ENCODE results near the gene XAB2. TPM values are rescaled to one million over a fixed set of nuclear protein-coding genes. Genes with fewer than 3 reads are reported as not detected.

Gene XAB2
- total RNA-seq, 1 experiment from 2014 or later = 36.9 TPM

DNA sequence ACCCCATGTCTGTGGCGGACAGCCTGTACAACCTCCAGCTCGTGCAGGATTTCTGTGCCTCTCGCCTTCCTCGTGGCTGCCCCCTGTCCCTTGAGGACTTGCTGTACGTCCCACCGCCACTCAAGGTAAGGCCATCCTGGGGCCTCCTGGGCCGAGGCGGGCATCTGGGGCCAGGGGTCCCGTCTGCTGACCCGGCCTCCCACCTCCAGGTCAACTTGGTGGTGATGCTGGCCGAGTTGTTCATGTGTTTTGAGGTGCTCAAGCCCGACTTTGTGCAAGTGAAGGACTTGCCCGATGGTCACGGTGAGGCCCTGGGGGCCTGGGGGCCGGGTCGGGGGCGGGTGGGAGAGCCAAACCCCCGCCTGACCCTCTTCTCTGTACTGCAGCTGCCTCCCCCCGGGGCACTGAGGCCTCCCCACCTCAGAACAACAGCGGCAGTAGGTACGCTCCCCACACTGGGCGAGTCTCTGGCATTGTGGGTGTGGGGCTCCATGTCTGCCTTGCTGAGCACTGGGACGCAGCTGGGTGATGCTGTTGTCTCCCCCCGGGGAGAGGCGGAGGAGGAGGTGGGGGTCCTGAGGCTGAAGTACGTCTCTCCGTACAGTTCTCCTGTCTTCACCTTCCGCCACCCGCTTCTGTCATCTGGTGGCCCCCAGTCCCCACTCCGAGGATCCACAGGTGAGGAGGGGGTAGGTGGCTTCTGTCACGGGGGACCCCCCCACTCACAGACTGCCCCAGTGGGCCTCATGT, 18.7 kb downstream of the XAB2 start:
- H3K4me1 ChIP-seq (ENCODE audit: control insufficient read depth, insufficient read depth, low read length) = no peaks in the 10 kb centered on the region
- CTCF ChIA-PET = no interaction called here
- BruUV-seq (replicated peaks) = no TSS peak
- TF ChIP-seq, protein P1, sequence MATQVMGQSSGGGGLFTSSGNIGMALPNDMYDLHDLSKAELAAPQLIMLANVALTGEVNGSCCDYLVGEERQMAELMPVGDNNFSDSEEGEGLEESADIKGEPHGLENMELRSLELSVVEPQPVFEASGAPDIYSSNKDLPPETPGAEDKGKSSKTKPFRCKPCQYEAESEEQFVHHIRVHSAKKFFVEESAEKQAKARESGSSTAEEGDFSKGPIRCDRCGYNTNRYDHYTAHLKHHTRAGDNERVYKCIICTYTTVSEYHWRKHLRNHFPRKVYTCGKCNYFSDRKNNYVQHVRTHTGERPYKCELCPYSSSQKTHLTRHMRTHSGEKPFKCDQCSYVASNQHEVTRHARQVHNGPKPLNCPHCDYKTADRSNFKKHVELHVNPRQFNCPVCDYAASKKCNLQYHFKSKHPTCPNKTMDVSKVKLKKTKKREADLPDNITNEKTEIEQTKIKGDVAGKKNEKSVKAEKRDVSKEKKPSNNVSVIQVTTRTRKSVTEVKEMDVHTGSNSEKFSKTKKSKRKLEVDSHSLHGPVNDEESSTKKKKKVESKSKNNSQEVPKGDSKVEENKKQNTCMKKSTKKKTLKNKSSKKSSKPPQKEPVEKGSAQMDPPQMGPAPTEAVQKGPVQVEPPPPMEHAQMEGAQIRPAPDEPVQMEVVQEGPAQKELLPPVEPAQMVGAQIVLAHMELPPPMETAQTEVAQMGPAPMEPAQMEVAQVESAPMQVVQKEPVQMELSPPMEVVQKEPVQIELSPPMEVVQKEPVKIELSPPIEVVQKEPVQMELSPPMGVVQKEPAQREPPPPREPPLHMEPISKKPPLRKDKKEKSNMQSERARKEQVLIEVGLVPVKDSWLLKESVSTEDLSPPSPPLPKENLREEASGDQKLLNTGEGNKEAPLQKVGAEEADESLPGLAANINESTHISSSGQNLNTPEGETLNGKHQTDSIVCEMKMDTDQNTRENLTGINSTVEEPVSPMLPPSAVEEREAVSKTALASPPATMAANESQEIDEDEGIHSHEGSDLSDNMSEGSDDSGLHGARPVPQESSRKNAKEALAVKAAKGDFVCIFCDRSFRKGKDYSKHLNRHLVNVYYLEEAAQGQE (IDR thresholded peaks at IDR 0.05; ENCODE audit: insufficient read depth in 1 of 2, low read depth in 2 of 2, low read length in 1 of 2) = no peak
- no peak for TF ChIP-seq TCF7L2 (IDR thresholded peaks at IDR 0.05; ENCODE audit: low read depth, low read length)
- no peak for TF ChIP-seq CTCF (IDR thresholded peaks at IDR 0.05)
- intact Hi-C loops (cut with micrococcal nuclease; ENCODE audit: unreplicated experiment) (no loop called here), in situ Hi-C loops (cut with HindIII; ENCODE audit: low pct_unique_long_range_greater_than_20kb, low sequenced_read_pairs) (no loop called here)
- POLR2A ChIA-PET = no interaction called here
- H3K9me3 ChIP-seq (ENCODE audit: control insufficient read depth, insufficient read depth, low read depth, low read length) = no peaks in the 10 kb centered on the region
- H3K27ac ChIP-seq (ENCODE audit: low read length) = no peak overlapping the region
- ATAC-seq (no peak), DNase-seq (ENCODE audit: low read depth, low spot score) (no peak)
- no peaks in the 10 kb centered on the region for H3K36me3 ChIP-seq (ENCODE audit: control insufficient read depth, insufficient read depth, low read length)
- no peaks in the 10 kb centered on the region for H3K27me3 ChIP-seq (ENCODE audit: control insufficient read depth, insufficient read depth, low read length)
- no peak overlapping the region for H3K4me3 ChIP-seq (ENCODE audit: low read depth in 2 of 2, low read length in 2 of 2)

DNA sequence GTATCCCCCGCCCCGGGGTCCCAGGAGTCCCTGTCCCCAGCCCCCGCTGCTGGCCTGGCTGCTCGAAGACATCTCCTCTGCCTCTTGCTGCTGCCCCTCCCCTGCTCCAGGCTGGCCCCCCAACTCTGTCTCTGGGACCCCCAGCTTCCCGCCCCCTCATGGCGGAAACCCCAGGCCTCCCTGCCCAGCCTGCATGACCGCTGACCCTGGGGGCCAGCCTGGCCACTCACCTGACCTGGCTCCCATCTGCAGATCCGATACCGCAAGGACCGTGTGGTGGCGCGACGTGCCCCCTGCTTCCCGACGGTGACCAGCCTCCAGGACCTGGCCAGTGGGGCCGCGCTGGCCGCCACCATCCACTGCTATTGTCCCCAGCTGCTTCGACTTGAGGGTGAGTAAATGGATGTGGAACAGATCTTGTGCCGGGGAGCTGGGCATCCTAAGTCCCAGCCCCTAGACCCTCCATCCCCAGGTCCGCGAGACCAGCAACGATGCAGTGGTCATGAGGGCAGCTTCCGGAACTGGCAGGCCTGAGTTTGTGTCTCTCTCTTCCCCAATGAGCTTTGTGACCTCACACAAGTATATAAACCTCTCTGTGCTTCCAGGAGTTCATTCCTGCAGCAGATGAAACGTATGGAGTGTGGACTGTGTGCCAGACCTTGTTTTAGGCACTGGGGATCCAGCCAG, 21.3 kb downstream of the XAB2 start:
- DNase-seq (ENCODE audit: low read depth, low spot score) = no peak
- in situ Hi-C loops (cut with HindIII; ENCODE audit: low pct_unique_long_range_greater_than_20kb, low sequenced_read_pairs) = no loop called here
- Histone ChIP-seq H3K27me3 (ENCODE audit: control insufficient read depth, insufficient read depth, low read length) (no peaks in the 10 kb centered on the region), H3K36me3 (ENCODE audit: control insufficient read depth, insufficient read depth, low read length) (no peaks in the 10 kb centered on the region), H3K27ac (ENCODE audit: low read length) (no peak overlapping the region), H3K9me3 (ENCODE audit: control insufficient read depth, insufficient read depth, low read depth, low read length) (no peaks in the 10 kb centered on the region), H3K4me3 (ENCODE audit: low read depth in 2 of 2, low read length in 2 of 2) (no peak overlapping the region), H3K4me1 (ENCODE audit: control insufficient read depth, insufficient read depth, low read length) (no peaks in the 10 kb centered on the region)
- CTCF ChIA-PET = no interaction called here
- POLR2A ChIA-PET = no interaction called here
- no peak for TF ChIP-seq TCF7L2 (IDR thresholded peaks at IDR 0.05; ENCODE audit: low read depth, low read length)
- TF ChIP-seq, protein P1 (IDR thresholded peaks at IDR 0.05; ENCODE audit: insufficient read depth in 1 of 2, low read depth in 2 of 2, low read length in 1 of 2) = no peak
- no peak for TF ChIP-seq POLR2AphosphoS5 (IDR thresholded peaks at IDR 0.05; ENCODE audit: low read depth, low read length)
- TF ChIP-seq SIN3A (IDR thresholded peaks at IDR 0.05; ENCODE audit: borderline replicate concordance, insufficient read depth, low read depth, low read length) = no peak
- no peak for TF ChIP-seq CTCF (IDR thresholded peaks at IDR 0.05)
- ATAC-seq = no peak
- no TSS peak for BruUV-seq (replicated peaks)
- intact Hi-C loops (cut with micrococcal nuclease; ENCODE audit: unreplicated experiment) = no loop called here
